GM19467 (cell line): Measurements from ENCODE around the gene C17orf113.
"Not testable (repeated sequence)": the region's sequence is repeated elsewhere in the genome, so short reads cannot be mapped to it uniquely, and the experiment has no call there.

Experiments
- ATAC-seq: cut with Tn5 transposase; IDR thresholded peaks from one replicate; pipeline ENCODE4 v1.9.1; 2021; ENCODE audit warnings: mild to moderate bottlenecking, moderate library complexity; ENCODE audit not compliant: unreplicated experiment

C17orf113 gene

DNA sequence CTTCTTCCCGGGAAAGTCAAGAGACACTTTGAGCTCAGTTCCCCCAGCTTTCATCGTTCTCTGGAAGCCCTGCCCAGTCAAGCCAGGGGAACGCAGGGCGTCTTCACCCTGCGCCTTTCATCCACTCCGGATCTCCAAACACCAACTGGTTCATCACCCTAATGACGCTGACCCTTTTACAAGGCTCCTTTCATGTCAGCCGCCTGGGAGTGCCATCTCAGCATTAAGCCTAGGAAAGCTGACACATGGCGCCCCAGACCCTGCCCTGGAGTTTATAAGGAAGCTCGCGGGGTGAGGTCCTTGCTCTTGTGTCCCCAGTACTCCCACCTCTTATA is 32.6 kb downstream of the C17orf113 start:
- no peak for ATAC-seq

GRCh38 chr17:42016941-42017865 is 33.2 kb downstream of the C17orf113 start, which contains the start of gene DNAJC7:
DNAJC7 (minus strand) TSS chr17:42017439; CDS start chr17:42017416, 23 bp downstream.
- ATAC-seq = peak; percentile 77

GRCh38 chr17:42016411-42016831 is 34.0 kb downstream of the C17orf113 start:
- no peak for ATAC-seq

GRCh38 chr17:42013740-42014139 is 36.7 kb downstream of the C17orf113 start:
- not testable (repeated sequence) for ATAC-seq

DNA sequence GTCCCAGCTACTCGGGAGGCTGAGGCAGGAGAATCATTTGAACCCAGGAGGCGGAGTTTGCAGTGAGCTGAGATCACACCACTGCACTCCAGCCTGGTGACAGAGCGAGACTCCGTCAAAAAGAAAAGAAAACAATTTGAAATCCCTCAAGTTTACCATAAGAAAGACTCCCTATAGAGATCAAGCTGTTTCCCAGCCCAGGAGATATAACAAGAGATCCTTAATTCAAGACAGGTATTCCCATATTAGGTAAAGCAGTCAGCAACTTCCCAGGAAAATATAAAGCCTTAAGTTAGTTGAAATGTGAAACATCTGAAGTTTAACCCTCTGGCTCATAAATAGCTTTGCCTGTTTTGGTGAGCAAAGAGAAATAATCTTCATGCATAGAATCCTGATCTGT is 38.0 kb downstream of the C17orf113 start:
- ATAC-seq = not testable (repeated sequence)

DNA sequence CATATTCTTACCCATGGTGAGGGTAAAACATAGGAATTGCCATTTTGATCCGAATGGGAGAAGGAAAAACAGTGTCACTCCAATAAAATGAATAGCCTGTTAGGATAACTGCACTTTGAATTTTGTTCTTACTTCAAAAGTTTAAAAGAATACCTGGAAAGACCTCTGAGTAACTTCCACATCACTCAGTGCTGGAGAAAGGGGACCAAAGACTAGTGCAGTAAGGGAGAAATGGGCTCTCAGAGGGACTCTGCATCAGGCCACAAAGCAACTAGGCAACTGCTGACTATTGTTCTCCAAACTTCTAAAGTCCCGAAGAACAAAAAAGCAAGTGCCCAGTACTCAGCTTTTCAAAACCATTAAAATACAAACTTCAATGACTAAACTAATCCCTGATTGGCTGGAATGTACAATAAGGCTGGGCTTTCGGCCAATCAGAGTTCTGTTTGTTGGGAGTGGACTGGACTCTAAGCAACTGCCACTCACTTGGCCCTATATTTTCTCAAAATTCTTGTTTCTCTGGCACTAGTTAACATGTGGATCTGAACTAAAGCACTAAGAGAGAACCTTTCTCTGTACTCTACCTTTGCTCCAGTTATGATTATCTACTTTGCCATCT is 39.4 kb downstream of the C17orf113 start:
- no peak for ATAC-seq

- ATAC-seq = not testable (repeated sequence)
Measured at GRCh38 chr17:42010266-42010680, 40.1 kb downstream of the C17orf113 start.

GRCh38 chr17:42009170-42009569 is 41.2 kb downstream of the C17orf113 start:
- ATAC-seq = no peak

DNA sequence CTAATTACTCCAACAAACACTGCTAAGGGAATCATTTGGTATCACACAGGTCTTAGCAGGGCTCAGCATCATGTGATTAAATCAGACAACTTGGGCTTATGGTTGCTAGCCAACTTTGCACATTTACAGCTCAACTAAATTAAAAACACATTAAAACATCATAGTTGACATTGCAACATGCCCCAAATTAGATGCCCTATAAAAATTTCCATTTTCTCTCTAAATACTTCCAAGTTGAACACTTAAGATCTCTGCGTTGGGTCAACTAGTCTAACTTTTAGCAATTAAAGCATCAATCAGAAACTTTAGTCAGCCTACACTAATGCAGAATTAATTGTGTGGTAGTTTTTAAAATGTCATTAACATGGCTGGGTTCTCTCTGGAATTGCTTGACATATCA is 45.2 kb downstream of the C17orf113 start:
- no peak for ATAC-seq

DNA sequence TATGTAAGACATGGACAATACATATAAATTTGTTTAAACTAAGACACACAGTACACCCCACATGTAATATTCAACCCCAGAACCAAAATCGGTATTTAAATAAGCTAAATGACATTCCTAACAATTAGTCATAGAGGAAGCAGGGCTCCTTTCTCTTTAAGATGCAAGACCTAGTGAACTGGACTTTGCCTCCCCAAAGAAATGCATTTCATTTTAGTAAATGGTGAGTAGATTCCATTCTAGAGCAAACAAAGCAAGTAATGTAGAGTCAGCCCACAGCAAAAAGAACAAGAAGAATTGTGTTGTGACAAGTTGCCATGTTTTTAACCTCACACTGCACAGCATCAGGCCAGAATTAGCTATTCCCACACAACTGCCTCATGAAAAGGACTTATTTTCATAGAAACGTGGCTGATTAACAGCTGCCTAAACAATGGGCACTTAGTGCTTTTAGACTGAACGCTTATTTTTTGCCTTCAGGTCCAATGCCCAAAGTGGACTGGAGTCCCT is 47.6 kb downstream of the C17orf113 start:
- no peak for ATAC-seq

GRCh38 chr17:42002175-42002791 is 48.1 kb downstream of the C17orf113 start:
- no peak for ATAC-seq

GRCh38 chr17:42001729-42002128 is 48.7 kb downstream of the C17orf113 start:
- ATAC-seq = no peak

GRCh38 chr17:42000413-42001133 is 49.8 kb downstream of the C17orf113 start:
- ATAC-seq = no peak

DNA sequence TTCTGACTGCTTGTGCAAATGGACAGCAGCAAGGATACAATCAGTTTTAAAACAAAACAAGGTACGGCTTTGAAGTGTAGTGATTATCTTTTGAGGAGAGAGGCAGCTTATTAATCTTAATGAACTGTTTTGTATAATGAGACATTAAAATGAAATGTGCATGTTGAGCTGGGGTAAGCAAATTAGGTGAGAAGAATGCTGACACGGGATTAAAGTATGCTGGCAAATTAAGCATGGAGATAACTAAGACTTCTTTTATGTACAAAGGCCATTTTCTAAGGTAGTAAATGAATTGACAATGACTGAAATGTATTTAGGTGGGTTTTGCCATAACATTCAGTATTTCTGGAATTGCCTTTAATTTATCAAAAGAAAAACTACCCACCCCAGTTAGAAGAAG is 51.9 kb downstream of the C17orf113 start:
- no peak for ATAC-seq

GRCh38 chr17:41996855-41997164 is 53.6 kb downstream of the C17orf113 start:
- no peak for ATAC-seq

GRCh38 chr17:41992576-41992975 is 57.8 kb downstream of the C17orf113 start:
- ATAC-seq = no peak

GRCh38 chr17:41989702-41990419 is 60.5 kb downstream of the C17orf113 start:
- ATAC-seq = no peak

- no peak for ATAC-seq
Measured at GRCh38 chr17:41988418-41988817, 62.0 kb downstream of the C17orf113 start.
